Astrocyte (in vitro differentiated cells and primary cell): ENCODE measurements around the gene AADACL2. TPM values are rescaled to one million over a fixed set of nuclear protein-coding genes. Genes with fewer than 3 reads are reported as not detected.

Experiments used
- DNase-seq: peaks from one replicate; pipeline ENCODE4 v3.0.0-alpha.2; 2010; ENCODE audit warnings: low read depth
- FAIRE-seq: peaks from 2 replicates; lab custom pipeline; 2011; peaks lifted over from hg19 to GRCh38; lab: Jason Lieb, UNC
- H2AFZ ChIP-seq: 2 replicates; pipeline ENCODE4 v1.6.0; 2012; ENCODE audit warnings: low read depth, low read length, inconsistent platforms
- H3K27ac ChIP-seq: 2 replicates; pipeline ENCODE4 v1.5.1; 2011; ENCODE audit warnings: low read depth, low read length, inconsistent platforms
- H3K27me3 ChIP-seq: 2 replicates; pipeline ENCODE4 v1.6.0; 2011; ENCODE audit warnings: low read length, inconsistent platforms; ENCODE audit not compliant: insufficient read depth
- H3K36me3 ChIP-seq: 2 replicates; pipeline ENCODE4 v1.5.1; 2011; ENCODE audit warnings: low read length, inconsistent platforms; ENCODE audit not compliant: insufficient read depth
- H3K4me1 ChIP-seq: 2 replicates; pipeline ENCODE4 v1.5.1; 2011; ENCODE audit warnings: low read length, inconsistent platforms; ENCODE audit not compliant: insufficient read depth
- H3K4me2 ChIP-seq: 2 replicates; pipeline ENCODE4 v1.6.0; 2012; ENCODE audit warnings: low read length, inconsistent platforms
- H3K4me3 ChIP-seq: 2 replicates; pipeline ENCODE4 v1.5.1; 2011; ENCODE audit warnings: low read depth, mild to moderate bottlenecking, low read length, inconsistent platforms; ENCODE audit not compliant: insufficient read depth
- H3K79me2 ChIP-seq: 2 replicates; pipeline ENCODE4 v1.6.0; 2012; ENCODE audit warnings: mild to moderate bottlenecking, low read length, inconsistent platforms; ENCODE audit not compliant: insufficient read depth
- H3K9ac ChIP-seq: 2 replicates; pipeline ENCODE4 v1.6.0; 2012; ENCODE audit warnings: mild to moderate bottlenecking, low read length, inconsistent platforms
- H3K9me3 ChIP-seq: 2 replicates; pipeline ENCODE4 v1.5.1; 2012; ENCODE audit warnings: low read depth, mild to moderate bottlenecking, low read length, inconsistent platforms; ENCODE audit not compliant: insufficient read depth
- H4K20me1 ChIP-seq: 2 replicates; pipeline ENCODE4 v1.6.0; 2012; ENCODE audit warnings: low read length, inconsistent platforms; ENCODE audit not compliant: insufficient read depth
- H3K27ac Mint-ChIP-seq: one replicate; pipeline ENCODE4 v1.8.0; 2021; ENCODE audit warnings: mild to moderate bottlenecking, mixed read lengths; ENCODE audit not compliant: unreplicated experiment
- H3K27me3 Mint-ChIP-seq: one replicate; pipeline ENCODE4 v1.8.0; 2021; ENCODE audit warnings: low read depth, mixed read lengths; ENCODE audit not compliant: unreplicated experiment
- H3K36me3 Mint-ChIP-seq: one replicate; pipeline ENCODE4 v1.8.0; 2021; ENCODE audit warnings: low read depth, mixed read lengths; ENCODE audit not compliant: unreplicated experiment
- H3K4me1 Mint-ChIP-seq: one replicate; pipeline ENCODE4 v1.8.0; 2021; ENCODE audit warnings: low read depth, mixed read lengths; ENCODE audit not compliant: unreplicated experiment
- H3K4me3 Mint-ChIP-seq: one replicate; pipeline ENCODE4 v1.8.0; 2021; ENCODE audit warnings: mild to moderate bottlenecking, moderate library complexity, mixed read lengths; ENCODE audit not compliant: unreplicated experiment
- H3K9me3 Mint-ChIP-seq: one replicate; pipeline ENCODE4 v1.8.0; 2021; ENCODE audit warnings: mild to moderate bottlenecking, mixed read lengths; ENCODE audit not compliant: unreplicated experiment
- CTCF ChIP-seq: IDR thresholded peaks from 2 replicates; pipeline ENCODE4 v1.5.1; 2011; ENCODE audit warnings: low read depth, mild to moderate bottlenecking, inconsistent platforms, low read length, moderate library complexity; ENCODE audit not compliant: insufficient read depth
- EZH2 ChIP-seq: IDR thresholded peaks from 2 replicates; pipeline ENCODE4 v1.6.1; 2012; ENCODE audit warnings: mild to moderate bottlenecking, low read length, inconsistent platforms; ENCODE audit not compliant: insufficient read depth
- total RNA-seq: library from RNA; stranded (reverse); gene quantifications from 2 replicates; pipeline ENCODE4 v1.2.1, GENCODE V29; 2021

The AADACL2 gene
- total RNA-seq, 1 donor from 2014 or later: not detected

- H3K9me3 Mint-ChIP-seq: no peaks in the 10 kb centered on the region
- Histone ChIP-seq H3K9ac (no peak overlapping the region), H3K4me3 (no peak overlapping the region), H3K4me2 (no peak overlapping the region), H3K4me1 (peaks cover 11% of the 10 kb centered on the region), H3K9me3 (no peaks in the 10 kb centered on the region), H3K27me3 (no peaks in the 10 kb centered on the region), H3K79me2 (no peaks in the 10 kb centered on the region), H2AFZ (no peak overlapping the region), H3K36me3 (no peaks in the 10 kb centered on the region), H3K27ac (no peak overlapping the region), H4K20me1 (no peaks in the 10 kb centered on the region)
- H3K36me3 Mint-ChIP-seq: no peaks in the 10 kb centered on the region
- no peak overlapping the region for H3K4me3 Mint-ChIP-seq
- no peak for FAIRE-seq
- no peaks in the 10 kb centered on the region for H3K27me3 Mint-ChIP-seq
- DNase-seq: no peak
- H3K27ac Mint-ChIP-seq: no peak overlapping the region
- peaks cover 7% of the 10 kb centered on the region for H3K4me1 Mint-ChIP-seq
- TF ChIP-seq CTCF (no peak), EZH2 (no peak)
Observed at GRCh38 chr3:151774910-151775309, 41.2 kb downstream of the AADACL2 start.

GRCh38 chr3:151775314-151776258, 41.9 kb downstream of the AADACL2 start:
- Histone ChIP-seq H2AFZ (no peak overlapping the region), H3K27me3 (no peaks in the 10 kb centered on the region), H3K27ac (no peak overlapping the region), H4K20me1 (no peaks in the 10 kb centered on the region), H3K4me3 (no peak overlapping the region), H3K4me2 (no peak overlapping the region), H3K4me1 (peaks cover 6% of the 10 kb centered on the region), H3K9ac (no peak overlapping the region), H3K36me3 (no peaks in the 10 kb centered on the region), H3K9me3 (no peaks in the 10 kb centered on the region), H3K79me2 (no peaks in the 10 kb centered on the region)
- TF ChIP-seq CTCF: no peak
- no peak for TF ChIP-seq EZH2
- Mint-ChIP-seq H3K36me3 (no peaks in the 10 kb centered on the region), H3K27me3 (no peaks in the 10 kb centered on the region), H3K4me1 (peaks cover 3% of the 10 kb centered on the region), H3K27ac (no peak overlapping the region), H3K4me3 (no peak overlapping the region), H3K9me3 (no peaks in the 10 kb centered on the region)
- FAIRE-seq: no peak
- DNase-seq: no peak

- H3K36me3 ChIP-seq: no peaks in the 10 kb centered on the region
- no peaks in the 10 kb centered on the region for H3K36me3 Mint-ChIP-seq
- H4K20me1 ChIP-seq: no peaks in the 10 kb centered on the region
- H2AFZ ChIP-seq: no peak overlapping the region
- no peaks in the 10 kb centered on the region for H3K79me2 ChIP-seq
- no peaks in the 10 kb centered on the region for H3K27me3 Mint-ChIP-seq
- TF ChIP-seq EZH2 (no peak), CTCF (no peak)
- no peak overlapping the region for H3K9ac ChIP-seq
- no peak overlapping the region for H3K27ac ChIP-seq
- H3K9me3 Mint-ChIP-seq: no peaks in the 10 kb centered on the region
- no peak for FAIRE-seq
- no peaks in the 10 kb centered on the region for H3K4me1 ChIP-seq
- no peak overlapping the region for H3K4me2 ChIP-seq
- no peak overlapping the region for H3K27ac Mint-ChIP-seq
- no peaks in the 10 kb centered on the region for H3K4me1 Mint-ChIP-seq
- H3K4me3 Mint-ChIP-seq: no peak overlapping the region
- no peak for DNase-seq
- H3K4me3 ChIP-seq: no peak overlapping the region
- no peaks in the 10 kb centered on the region for H3K27me3 ChIP-seq
- no peaks in the 10 kb centered on the region for H3K9me3 ChIP-seq
Observed at GRCh38 chr3:151776259-151776740, 42.6 kb downstream of the AADACL2 start.
